GM12878 (cell line): ENCODE data around the gene PDE6G. TPM values are rescaled to one million over a fixed set of nuclear protein-coding genes. Genes with fewer than 3 reads are reported as not detected.

Experiments used
- ATAC-seq: fragments of 200-7000 bp; cut with Tn5 transposase; 3 replicates; pipeline ENCODE4 v1.9.1; 2020; ENCODE audit warnings: mild to moderate bottlenecking, moderate library complexity
- BruUV-seq: library from RNA; stranded (reverse); fragments of 400-500 nt; replicated peaks from 2 replicates; lab custom pipeline; 2021; lab: Mats Ljungman, UMichigan
- CTCF ChIA-PET: fragments of 300-600 bp; sonication (Branson Sonifier 250); formaldehyde crosslinking; extraction: SDS; loops from one replicate; lab custom pipeline; 2021; ENCODE audit warnings: inconsistent platforms; lab: Yijun Ruan, JAX
- POLR2A ChIA-PET: fragments of 350-600 bp; formaldehyde crosslinking; extraction: SDS; loops from one replicate; lab custom pipeline; 2021; ENCODE audit warnings: inconsistent platforms; lab: Charles Lee
- RAD21 ChIA-PET: fragments of 300-600 bp; sonication (Branson Sonifier 250); formaldehyde crosslinking; loops from one replicate; lab custom pipeline; 2023; ENCODE audit warnings: antibody characterized with exemption; ENCODE audit not compliant: unreplicated experiment; lab: Charles Lee
- SMC1A ChIA-PET: fragments of 300-600 bp; sonication (Branson Sonifier 250); formaldehyde crosslinking; loops from one replicate; lab custom pipeline; 2023; ENCODE audit not compliant: unreplicated experiment, uncharacterized antibody; lab: Charles Lee
- DNase-seq: peaks from one replicate; pipeline ENCODE4 v3.0.0-alpha.2; 2011; ENCODE audit warnings: low read depth, low spot score
- FAIRE-seq: peaks from 3 replicates; lab custom pipeline; 2011; peaks lifted over from hg19 to GRCh38; lab: Jason Lieb, UNC
- H2AFZ ChIP-seq: 2 replicates; pipeline ENCODE4 v1.6.0; 2011; ENCODE audit warnings: low read depth, low read length, control low read depth; ENCODE audit not compliant: control insufficient read depth
- H3K27ac ChIP-seq: 2 replicates; pipeline ENCODE4 v1.5.1; 2011; ENCODE audit warnings: control low read depth; ENCODE audit not compliant: control insufficient read depth, insufficient read depth
- H3K27me3 ChIP-seq, 2 experiments: replicated peaks in 1 of 2; 2 replicates each; pipeline versions ENCODE4 v1.6.0 to v1.6.1; 2011; ENCODE audit warnings: low read length in 1 of 2; ENCODE audit not compliant: control insufficient read depth in 2 of 2, insufficient read depth in 2 of 2
- H3K36me3 ChIP-seq, 2 experiments: 2 replicates each; pipeline ENCODE4 v1.5.1; 2011; ENCODE audit warnings: low read length in 1 of 2; ENCODE audit not compliant: control insufficient read depth in 2 of 2, insufficient read depth in 2 of 2
- H3K4me1 ChIP-seq: 2 replicates; pipeline ENCODE4 v1.6.1; 2011; ENCODE audit warnings: mild to moderate bottlenecking, low read length, moderate library complexity, mixed read lengths; ENCODE audit not compliant: control insufficient read depth, insufficient read depth
- H3K4me2 ChIP-seq: 2 replicates; pipeline ENCODE4 v1.6.0; 2011; ENCODE audit warnings: control low read depth; ENCODE audit not compliant: control insufficient read depth, insufficient read depth
- H3K4me3 ChIP-seq: fragments of 200-600 bp; sonication (generic); 2 replicates; pipeline ENCODE4 v1.5.1; 2016
- H3K79me2 ChIP-seq: 2 replicates; pipeline ENCODE4 v1.6.0; 2011; ENCODE audit warnings: low read length; ENCODE audit not compliant: control insufficient read depth, insufficient read depth
- H3K9ac ChIP-seq: 2 replicates; pipeline ENCODE4 v1.8.0; 2011; ENCODE audit warnings: low read length, control low read depth, mixed read lengths; ENCODE audit not compliant: control insufficient read depth, insufficient read depth
- H3K9me3 ChIP-seq: replicated peaks from 3 replicates; pipeline ENCODE4 v1.5.1; 2011; ENCODE audit warnings: mild to moderate bottlenecking, low read length; ENCODE audit not compliant: control insufficient read depth, insufficient read depth
- H4K20me1 ChIP-seq: 2 replicates; pipeline ENCODE4 v1.6.0; 2011; ENCODE audit not compliant: control insufficient read depth, insufficient read depth
- PML ChIP-seq: IDR thresholded peaks from 2 replicates; pipeline ENCODE4 v1.6.1; 2012; ENCODE audit warnings: low read length, inconsistent platforms
- POLR2AphosphoS5 ChIP-seq: IDR thresholded peaks from 2 replicates; pipeline ENCODE4 v1.6.1; 2011; ENCODE audit warnings: mild to moderate bottlenecking, low read length, inconsistent platforms
- WGBS: methylation state at CpG from one replicate; pipeline ENCODE4 v1.1.6; 2016; ENCODE audit warnings: low lambda C conversion rate; ENCODE audit not compliant: insufficient replicate concordance, insufficient coverage; ENCODE audit errors: missing lambda C conversion rate; 5-methylcytosine and 5-hydroxymethylcytosine counted together
- in situ Hi-C: fragments of 300-500 bp; cut with MboI; formaldehyde crosslinking; loops from 9 replicates; pipeline ENCODE4 v1.14.3; 2018; ENCODE audit warnings: mixed read lengths
- intact Hi-C: fragments of 100-400 bp; cut with micrococcal nuclease; formaldehyde crosslinking; loops from one replicate; pipeline ENCODE4 v1.14.2; 2022; ENCODE audit not compliant: unreplicated experiment
- polyA plus RNA-seq, 11 experiments: library from polyadenylated mRNA; depleted of rRNA in 4 of 11; unstranded in 6 of 11; stranded (reverse) in 5 of 11; fragments of >200 nt; fragmentation: Nextera tagmentation in 4 of 11; fragmentation: Illumina TruSeq in 1 of 11; extraction: Ambion mirVana in 4 of 11; extraction: Trizol in 1 of 11; gene quantifications; 1 replicate in 1 of 11; 2 replicates in 10 of 11; pipeline versions ENCODE4 v1.2.1 to v1.2.3, GENCODE V29; 2011 to 2016; ENCODE audit warnings: inconsistent platforms in 2 of 11, missing spikeins in 2 of 11, low read depth in 1 of 11
- total RNA-seq, 4 experiments: library from RNA; depleted of rRNA in 3 of 4; stranded (reverse); fragments of >200 nt in 3 of 4; fragmentation: Illumina TruSeq in 1 of 4; extraction: Trizol in 1 of 4; gene quantifications; 2 replicates each; pipeline versions ENCODE4 v1.2.1 to v1.2.3, GENCODE V29; 2013 to 2021

The PDE6G gene
- total and polyA plus RNA-seq, 10 of the 15 experiments (the other 5 are each of a cell fraction or from before 2014, with no cell fraction given), result 0.55 to 12.1 (median 4.3) TPM

- ChIA-PET RAD21 (no interaction called here), CTCF (interaction anchor here (0.7 kb wide), 1 partner anchor 592 kb away, joined by 3 read pairs; no protein-coding TSS in a partner anchor), SMC1A (interaction anchor here (1.1 kb wide), 1 partner anchor 21 kb away, joined by 3 read pairs; no protein-coding TSS in a partner anchor), POLR2A (interaction anchor here (1.0 kb wide), 1 partner anchor 39 kb away, joined by 3 read pairs; the partner anchor contains the start of genes CCDC137 and OXLD1)
- no peak for TF ChIP-seq PML
- TF ChIP-seq POLR2AphosphoS5, result peak; percentile 62; the same call in 1 of the 2 replicates
- no peak overlapping the region for H3K27ac ChIP-seq
- peaks cover 14% of the 10 kb centered on the region for H3K4me1 ChIP-seq
- H2AFZ ChIP-seq, result no peak overlapping the region
- no peaks in the 10 kb centered on the region for H3K27me3 ChIP-seq
- no peaks in the 10 kb centered on the region for H3K9me3 ChIP-seq
- BruUV-seq, result no TSS peak
- no peak for ATAC-seq
- intact Hi-C loops, result no loop called here
- 95% methylated on average over 30 of the region's 30 CpGs for WGBS
- no peak for DNase-seq
- H3K79me2 ChIP-seq, result peaks cover 46% of the 10 kb centered on the region
- in situ Hi-C loops, result no loop called here
- no peak for FAIRE-seq
- peaks cover 15 to 30% of the 10 kb centered on the region in 2 experiments for H3K36me3 ChIP-seq
- H4K20me1 ChIP-seq, result 0 out of 2 replicates have a peak, but pooled peaks cover 3% of the 10 kb centered on the region
- no peak overlapping the region for H3K9ac ChIP-seq
- no peak overlapping the region for H3K4me2 ChIP-seq
- H3K4me3 ChIP-seq, result no peak overlapping the region
Observed at GRCh38 chr17:81705518-81706231, 49.3 kb upstream of the PDE6G start.
